IMR-90 (cell line): ENCODE results near the gene ACACA. TPM values are rescaled to one million over a fixed set of nuclear protein-coding genes. Genes with fewer than 3 reads are reported as not detected.

Experiments
- ATAC-seq: fragments of 200-7000 bp; cut with Tn5 transposase; 2 replicates; pipeline ENCODE4 v1.9.1; 2020; ENCODE audit warnings: low read depth, mild to moderate bottlenecking, moderate library complexity
- BruUV-seq: library from RNA; stranded (reverse); fragments of 400-500 nt; replicated peaks from 2 replicates; lab custom pipeline; 2021; lab: Mats Ljungman, UMichigan
- CTCF ChIA-PET: fragments of 300-600 bp; formaldehyde crosslinking; extraction: SDS; loops from one replicate; lab custom pipeline; 2021; ENCODE audit warnings: antibody characterized with exemption; lab: Yijun Ruan, JAX
- POLR2A ChIA-PET: fragments of 300-600 bp; sonication (Branson Sonifier 250); formaldehyde crosslinking; loops from one replicate; lab custom pipeline; 2022; ENCODE audit warnings: antibody characterized with exemption; ENCODE audit not compliant: unreplicated experiment; lab: Charles Lee
- DNase-seq: peaks from one replicate; pipeline ENCODE4 v3.0.0; 2013
- H2AFZ ChIP-seq: replicated peaks from 2 replicates; pipeline ENCODE3; 2013; ENCODE audit warnings: low read length, mild to moderate bottlenecking; ENCODE audit not compliant: poor library complexity
- H2AK5ac ChIP-seq: 2 replicates; pipeline ENCODE4 v1.6.1; 2013; ENCODE audit warnings: low read depth, low read length, inconsistent platforms
- H2AK9ac ChIP-seq: replicated peaks from 2 replicates; pipeline ENCODE3; 2013; ENCODE audit warnings: mild to moderate bottlenecking, low read depth, low read length, moderate library complexity; ENCODE audit not compliant: poor library complexity
- H2BK120ac ChIP-seq: 2 replicates; pipeline ENCODE4 v1.6.1; 2013; ENCODE audit warnings: low read depth, low read length, inconsistent platforms
- H2BK15ac ChIP-seq: 3 replicates; pipeline ENCODE4 v1.6.1; 2013; ENCODE audit warnings: low read depth, low read length, inconsistent platforms
- H2BK20ac ChIP-seq: 2 replicates; pipeline ENCODE4 v1.6.1; 2013; ENCODE audit warnings: low read depth, mild to moderate bottlenecking, inconsistent platforms, low read length, moderate library complexity
- H2BK5ac ChIP-seq: 2 replicates; pipeline ENCODE4 v1.6.1; 2013; ENCODE audit warnings: mild to moderate bottlenecking, low read depth, low read length, inconsistent platforms; ENCODE audit not compliant: poor library complexity, severe bottlenecking
- H3K14ac ChIP-seq: replicated peaks from 2 replicates; pipeline ENCODE4 v1.6.1; 2013; ENCODE audit warnings: low read depth, low read length, inconsistent platforms
- H3K18ac ChIP-seq: 2 replicates; pipeline ENCODE4 v1.6.1; 2013; ENCODE audit warnings: low read depth, low read length, control low read depth
- H3K23ac ChIP-seq: 2 replicates; pipeline ENCODE4 v1.6.1; 2013; ENCODE audit warnings: low read depth, low read length, inconsistent platforms
- H3K27ac ChIP-seq: 2 replicates; pipeline ENCODE4 v1.5.1; 2013; ENCODE audit warnings: mild to moderate bottlenecking, control low read depth, low read length; ENCODE audit not compliant: insufficient read depth
- H3K27me3 ChIP-seq: 2 replicates; pipeline ENCODE4 v1.6.1; 2013; ENCODE audit warnings: low read length; ENCODE audit not compliant: control insufficient read depth, insufficient read depth
- H3K36me3 ChIP-seq: 2 replicates; pipeline ENCODE4 v1.6.1; 2013; ENCODE audit warnings: low read length, mixed read lengths; ENCODE audit not compliant: control insufficient read depth, insufficient read depth
- H3K4ac ChIP-seq: 2 replicates; pipeline ENCODE4 v1.6.1; 2013; ENCODE audit warnings: low read depth, low read length, inconsistent platforms
- H3K4me1 ChIP-seq: 2 replicates; pipeline ENCODE4 v1.6.1; 2013; ENCODE audit warnings: low read length, mixed read lengths; ENCODE audit not compliant: control insufficient read depth, insufficient read depth
- H3K4me2 ChIP-seq: 2 replicates; pipeline ENCODE4 v1.6.1; 2013; ENCODE audit warnings: low read depth, mild to moderate bottlenecking, control low read depth, low read length, moderate library complexity
- H3K4me3 ChIP-seq: 2 replicates; pipeline ENCODE4 v1.5.1; 2013; ENCODE audit warnings: low read depth, mild to moderate bottlenecking, control low read depth, low read length, moderate library complexity; ENCODE audit not compliant: insufficient read depth
- H3K56ac ChIP-seq: 2 replicates; pipeline ENCODE4 v1.6.1; 2013; ENCODE audit warnings: low read length, inconsistent platforms; ENCODE audit not compliant: insufficient read depth; ENCODE audit errors: extremely low read depth
- H3K79me1 ChIP-seq, 2 experiments: 2 replicates each; pipeline ENCODE4 v1.6.1; 2013; ENCODE audit warnings: low read length in 2 of 2, inconsistent platforms in 1 of 2, low read depth in 1 of 2
- H3K9ac ChIP-seq: 2 replicates; pipeline ENCODE4 v1.6.1; 2013; ENCODE audit warnings: low read depth, low read length, control low read depth
- H3K9me1 ChIP-seq: 2 replicates; pipeline ENCODE4 v1.6.1; 2013; ENCODE audit warnings: low read length, inconsistent platforms; ENCODE audit not compliant: insufficient read depth
- H3K9me3 ChIP-seq: 2 replicates; pipeline ENCODE4 v1.6.1; 2013; ENCODE audit warnings: low read length; ENCODE audit not compliant: control insufficient read depth, insufficient read depth
- H4K20me1 ChIP-seq: 2 replicates; pipeline ENCODE4 v1.6.1; 2013; ENCODE audit warnings: low read length, inconsistent platforms; ENCODE audit not compliant: insufficient read depth
- H4K5ac ChIP-seq: 2 replicates; pipeline ENCODE4 v1.6.1; 2013; ENCODE audit warnings: mild to moderate bottlenecking, low read depth, low read length, control low read depth
- H4K8ac ChIP-seq, 2 experiments: 2 replicates each; pipeline ENCODE4 v1.6.1; 2013; ENCODE audit warnings: low read depth in 2 of 2, low read length in 2 of 2, control low read depth in 1 of 2, inconsistent platforms in 1 of 2
- H4K91ac ChIP-seq: 2 replicates; pipeline ENCODE4 v1.6.1; 2013; ENCODE audit warnings: low read depth, low read length, inconsistent platforms; ENCODE audit not compliant: insufficient read depth
- BHLHE40 ChIP-seq: fragments of 150-350 bp; IDR thresholded peaks from 2 replicates; pipeline ENCODE4 v1.6.1; 2016; ENCODE audit warnings: mild to moderate bottlenecking, low read depth, low read length
- CEBPB ChIP-seq: IDR thresholded peaks from 2 replicates; pipeline ENCODE4 v1.6.1; 2012; ENCODE audit warnings: low read depth, low read length, improper control_type of control experiment
- CHD1 ChIP-seq: IDR thresholded peaks from 2 replicates; pipeline ENCODE4 v1.6.1; 2012; ENCODE audit warnings: low read depth, low read length, improper control_type of control experiment
- CTCF ChIP-seq: conservative IDR thresholded peaks from 2 replicates; pipeline ENCODE4 v1.5.1; 2012; ENCODE audit warnings: mild to moderate bottlenecking, low read depth, low read length, improper control_type of control experiment
- FOS ChIP-seq: fragments of 150-350 bp; IDR thresholded peaks from 2 replicates; pipeline ENCODE4 v1.6.1; 2016; ENCODE audit warnings: low read depth, low read length
- MAFK ChIP-seq: IDR thresholded peaks from 2 replicates; pipeline ENCODE4 v1.6.1; 2012; ENCODE audit warnings: low read depth, low read length, improper control_type of control experiment
- MAZ ChIP-seq: IDR thresholded peaks from 2 replicates; pipeline ENCODE4 v1.6.1; 2012; ENCODE audit warnings: low read depth, mild to moderate bottlenecking, low read length, improper control_type of control experiment, moderate library complexity, borderline replicate concordance
- MXI1 ChIP-seq: IDR thresholded peaks from 2 replicates; pipeline ENCODE4 v1.6.1; 2012; ENCODE audit warnings: low read depth, mild to moderate bottlenecking, low read length, moderate library complexity, borderline replicate concordance
- NFE2L2 ChIP-seq: fragments of 150-350 bp; IDR thresholded peaks from 2 replicates; pipeline ENCODE4 v1.6.1; 2016; ENCODE audit warnings: low read depth, mild to moderate bottlenecking, low read length
- POLR2A ChIP-seq: IDR thresholded peaks from 2 replicates; pipeline ENCODE4 v1.6.1; 2012; ENCODE audit warnings: mild to moderate bottlenecking, low read depth, low read length
- RAD21 ChIP-seq: IDR thresholded peaks from 2 replicates; pipeline ENCODE4 v1.6.1; 2012; ENCODE audit warnings: low read length, improper control_type of control experiment
- RCOR1 ChIP-seq: IDR thresholded peaks from 2 replicates; pipeline ENCODE4 v1.6.1; 2012; ENCODE audit warnings: mild to moderate bottlenecking, low read length, improper control_type of control experiment; ENCODE audit not compliant: insufficient replicate concordance
- RFX5 ChIP-seq: IDR thresholded peaks from 2 replicates; pipeline ENCODE4 v1.8.0; 2012; ENCODE audit warnings: low read depth, mild to moderate bottlenecking, low read length, moderate library complexity
- SMC3 ChIP-seq: fragments of 150-350 bp; IDR thresholded peaks from 2 replicates; pipeline ENCODE4 v1.6.1; 2016; ENCODE audit warnings: low read depth, mild to moderate bottlenecking, antibody characterized with exemption, low read length, moderate library complexity
- USF2 ChIP-seq: fragments of 150-350 bp; IDR thresholded peaks from 2 replicates; pipeline ENCODE4 v1.6.1; 2017; ENCODE audit warnings: mild to moderate bottlenecking, antibody characterized with exemption, low read length, low read depth
- WGBS, 2 experiments: methylation state at CpG; one replicate each; pipeline versions ENCODE4 v1.1.5 to v1.1.7; 2013; ENCODE audit warnings: missing lambda C conversion rate in 2 of 2; ENCODE audit not compliant: insufficient read length in 1 of 2; ENCODE audit errors: extremely low coverage in 2 of 2; 5-methylcytosine and 5-hydroxymethylcytosine counted together
- dilution Hi-C: fragments of 300-500 bp; cut with HindIII; formaldehyde crosslinking; loops from one replicate; pipeline ENCODE4 v1.14.3; 2018; ENCODE audit warnings: low sequenced_read_pairs; ENCODE audit not compliant: unreplicated experiment
- in situ Hi-C: fragments of 300-500 bp; cut with MboI; formaldehyde crosslinking; loops from 3 replicates; pipeline ENCODE4 v1.14.3; 2019; ENCODE audit warnings: low sequenced_read_pairs, inconsistent platforms, mixed read lengths
- intact Hi-C: fragments of 100-400 bp; cut with micrococcal nuclease; formaldehyde crosslinking; loops from 2 replicates; pipeline ENCODE4 v1.10.0; 2022
- polyA plus RNA-seq, 3 experiments: library from polyadenylated mRNA; depleted of rRNA; stranded (reverse); fragments of >200 nt; gene quantifications; 2 replicates each; pipeline ENCODE4 v1.2.3, GENCODE V29; 2012; ENCODE audit warnings: low replicate concordance in 1 of 3
- total RNA-seq: library from RNA; depleted of rRNA; stranded (reverse); fragments of >200 nt; gene quantifications from 2 replicates; pipeline ENCODE4 v1.2.3, GENCODE V29; 2012
- TF ChIP-seq, protein P1 (sequence below): fragments of 150-350 bp; IDR thresholded peaks from 2 replicates; pipeline ENCODE4 v1.6.1; 2016; ENCODE audit warnings: low read depth, mild to moderate bottlenecking, low read length, moderate library complexity, borderline replicate concordance

The ACACA gene
- total and polyA plus RNA-seq, 2 of the 4 experiments (the other 2 are of a cell fraction): 21.3 to 39.1 TPM

GRCh38 chr17:37393352-37393751, 13.3 kb downstream of the ACACA start:
- Histone ChIP-seq H3K27me3 (no peaks in the 10 kb centered on the region), H2AFZ (no peak overlapping the region), H2AK9ac (no peak overlapping the region), H3K18ac (no peak overlapping the region), H3K4me1 (peaks cover 3% of the 10 kb centered on the region), H3K9me1 (0 out of 2 replicates have a peak, but pooled peaks cover 5% of the 10 kb centered on the region), H3K36me3 (no peaks in the 10 kb centered on the region), H2BK5ac (no peak overlapping the region), H3K14ac (no peak overlapping the region), H4K20me1 (peaks cover 5% of the 10 kb centered on the region; the same call in 1 of the 2 replicates), H4K5ac (no peak overlapping the region), H3K4me2 (no peak overlapping the region), H4K8ac (no peak overlapping the region), H2BK120ac (no peak overlapping the region), H3K9me3 (no peaks in the 10 kb centered on the region), H2BK20ac (no peak overlapping the region), H4K91ac (no peak overlapping the region), H3K4ac (no peak overlapping the region), H3K56ac (no peak overlapping the region), H3K9ac (no peak overlapping the region), H3K4me3 (no peak overlapping the region), H3K27ac (no peak overlapping the region), H3K79me1 (peaks cover 0 to 17% of the 10 kb centered on the region in 2 experiments; a peak in 2 of 4 replicates), H2AK5ac (no peak overlapping the region), H2BK15ac (no peak overlapping the region), H3K23ac (no peak overlapping the region)
- ChIA-PET POLR2A (interaction anchor here (0.5 kb wide), 1 partner anchor 68 kb away, joined by 4 read pairs; no protein-coding TSS in a partner anchor), CTCF (interaction anchor here (0.7 kb wide), 1 partner anchor 20 kb away, joined by 3 read pairs; no protein-coding TSS in a partner anchor)
- DNase-seq: no peak
- intact Hi-C loops (no loop called here), dilution Hi-C loops (no loop called here), in situ Hi-C loops (no loop called here)
- ATAC-seq: no peak
- TF ChIP-seq CEBPB (no peak), NFE2L2 (no peak), MAFK (no peak), SMC3 (no peak), FOS (no peak), RAD21 (no peak), MAZ (no peak), RFX5 (no peak), USF2 (no peak), BHLHE40 (no peak), MXI1 (no peak), CHD1 (no peak), RCOR1 (no peak), CTCF (no peak), POLR2A (no peak)
- TF ChIP-seq, protein P1, sequence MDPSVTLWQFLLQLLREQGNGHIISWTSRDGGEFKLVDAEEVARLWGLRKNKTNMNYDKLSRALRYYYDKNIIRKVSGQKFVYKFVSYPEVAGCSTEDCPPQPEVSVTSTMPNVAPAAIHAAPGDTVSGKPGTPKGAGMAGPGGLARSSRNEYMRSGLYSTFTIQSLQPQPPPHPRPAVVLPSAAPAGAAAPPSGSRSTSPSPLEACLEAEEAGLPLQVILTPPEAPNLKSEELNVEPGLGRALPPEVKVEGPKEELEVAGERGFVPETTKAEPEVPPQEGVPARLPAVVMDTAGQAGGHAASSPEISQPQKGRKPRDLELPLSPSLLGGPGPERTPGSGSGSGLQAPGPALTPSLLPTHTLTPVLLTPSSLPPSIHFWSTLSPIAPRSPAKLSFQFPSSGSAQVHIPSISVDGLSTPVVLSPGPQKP: no peak
- WGBS, 2 experiments: 93% methylated on average over 2 of the region's 7 CpGs; no CpG with 5 or more reads in 1 of the 2 experiments
- no TSS peak for BruUV-seq
